Measurements from ENCODE around the gene GRIA4.

GRIA4 gene

GRCh38 chr11:105689631-105690030 lies 79.8 kb downstream of the GRIA4 start:
- Histone ChIP-seq H4K8ac (ENCODE audit: low read length) (no peak overlapping the region), H3K4me2 (ENCODE audit: low read length, poor library complexity, severe bottlenecking) (no peak overlapping the region), H3K4ac (ENCODE audit: low read depth in 1 of 2, low read length in 2 of 2) (no peak overlapping the region), H3K9ac (ENCODE audit: low read length) (no peak overlapping the region), H3K18ac (ENCODE audit: low read depth in 1 of 2, low read length in 2 of 2) (no peak overlapping the region), H3K36me3 (ENCODE audit: control insufficient read depth in 1 of 2, insufficient read depth in 2 of 2, low read depth in 1 of 2, low read length in 2 of 2) (no peaks in the 10 kb centered on the region), H3K4me3 (ENCODE audit: insufficient read depth in 1 of 2, low read depth in 1 of 2, low read length in 2 of 2) (no peak overlapping the region), H3K79me1 (replicated peaks; ENCODE audit: low read length, poor library complexity, severe bottlenecking) (no peaks in the 10 kb centered on the region), H2BK5ac (ENCODE audit: low read depth, low read length, poor library complexity, severe bottlenecking) (no peak overlapping the region), H2BK120ac (ENCODE audit: low read depth, low read length) (no peak overlapping the region), H3K14ac (ENCODE audit: low read length in 2 of 2) (no peak overlapping the region), H2AK5ac (ENCODE audit: low read length, severe bottlenecking) (no peak overlapping the region), H2BK15ac (ENCODE audit: low read depth, poor library complexity, severe bottlenecking) (no peak overlapping the region), H3K27me3 (ENCODE audit: control insufficient read depth in 1 of 2, insufficient read depth in 1 of 2, low read length in 2 of 2) (no peaks in the 10 kb centered on the region), H2BK12ac (ENCODE audit: low read length in 2 of 2) (no peak overlapping the region), H4K91ac (ENCODE audit: low read length) (no peak overlapping the region), H2AFZ (ENCODE audit: low read depth, low read length) (no peak overlapping the region), H3K23ac (ENCODE audit: low read length in 2 of 2) (no peak overlapping the region), H3K27ac (ENCODE audit: low read length, poor library complexity, severe bottlenecking) (no peak overlapping the region), H3K9me3 (ENCODE audit: control insufficient read depth, low read length) (no peaks in the 10 kb centered on the region), H3K4me1 (ENCODE audit: control insufficient read depth, insufficient read depth, low read depth, low read length) (no peaks in the 10 kb centered on the region)
- DNase-seq: no peak
- 83% methylated on average over 2 of the region's 2 CpGs for WGBS

DNA sequence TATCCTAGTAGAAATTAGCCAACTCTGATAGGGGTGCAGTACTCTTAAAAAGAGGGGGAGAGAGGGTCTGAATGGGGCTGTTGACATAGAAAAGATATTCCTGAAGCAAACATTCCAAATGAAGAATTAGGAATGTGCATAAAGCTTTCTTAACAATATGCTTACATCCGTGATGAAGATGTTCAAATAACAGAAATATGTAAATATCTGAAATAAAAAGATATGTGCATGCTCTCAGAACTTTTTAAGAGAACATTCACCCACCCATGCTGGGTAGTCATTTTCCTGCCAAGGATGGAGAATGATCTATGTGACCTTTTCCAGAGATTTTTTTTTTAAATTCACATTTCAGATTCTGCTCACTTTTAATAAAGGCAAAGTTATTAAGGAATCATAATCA lies 80.6 kb downstream of the GRIA4 start:
- Histone ChIP-seq H2BK12ac (ENCODE audit: low read length in 2 of 2) (no peak overlapping the region), H3K79me1 (replicated peaks; ENCODE audit: low read length, poor library complexity, severe bottlenecking) (no peaks in the 10 kb centered on the region), H3K4me1 (ENCODE audit: control insufficient read depth, insufficient read depth, low read depth, low read length) (no peaks in the 10 kb centered on the region), H4K8ac (ENCODE audit: low read length) (no peak overlapping the region), H3K36me3 (ENCODE audit: control insufficient read depth in 1 of 2, insufficient read depth in 2 of 2, low read depth in 1 of 2, low read length in 2 of 2) (no peaks in the 10 kb centered on the region), H4K91ac (ENCODE audit: low read length) (no peak overlapping the region), H3K14ac (ENCODE audit: low read length in 2 of 2) (no peak overlapping the region), H3K27me3 (ENCODE audit: control insufficient read depth in 1 of 2, insufficient read depth in 1 of 2, low read length in 2 of 2) (no peaks in the 10 kb centered on the region), H2AFZ (ENCODE audit: low read depth, low read length) (no peak overlapping the region), H3K18ac (ENCODE audit: low read depth in 1 of 2, low read length in 2 of 2) (no peak overlapping the region), H3K9me3 (ENCODE audit: control insufficient read depth, low read length) (no peaks in the 10 kb centered on the region), H3K4me2 (ENCODE audit: low read length, poor library complexity, severe bottlenecking) (no peak overlapping the region), H3K23ac (ENCODE audit: low read length in 2 of 2) (no peak overlapping the region), H3K4ac (ENCODE audit: low read depth in 1 of 2, low read length in 2 of 2) (no peak overlapping the region), H2BK5ac (ENCODE audit: low read depth, low read length, poor library complexity, severe bottlenecking) (no peak overlapping the region), H3K9ac (ENCODE audit: low read length) (no peak overlapping the region), H2BK15ac (ENCODE audit: low read depth, poor library complexity, severe bottlenecking) (no peak overlapping the region), H2BK120ac (ENCODE audit: low read depth, low read length) (no peak overlapping the region), H2AK5ac (ENCODE audit: low read length, severe bottlenecking) (no peak overlapping the region), H3K27ac (ENCODE audit: low read length, poor library complexity, severe bottlenecking) (no peak overlapping the region), H3K4me3 (ENCODE audit: insufficient read depth in 1 of 2, low read depth in 1 of 2, low read length in 2 of 2) (no peak overlapping the region)
- WGBS: no CpG with 5 or more reads among the region's 1 CpG
- no peak for DNase-seq

GRCh38 chr11:105693075-105693759 lies 83.3 kb downstream of the GRIA4 start:
- Histone ChIP-seq H3K9ac (ENCODE audit: low read length) (no peak overlapping the region), H3K27ac (ENCODE audit: low read length, poor library complexity, severe bottlenecking) (no peak overlapping the region), H3K79me1 (replicated peaks; ENCODE audit: low read length, poor library complexity, severe bottlenecking) (no peaks in the 10 kb centered on the region)

GRCh38 chr11:105696000-105696399 lies 86.1 kb downstream of the GRIA4 start:
- no peaks in the 10 kb centered on the region for H3K36me3 ChIP-seq (ENCODE audit: control insufficient read depth in 1 of 2, insufficient read depth in 2 of 2, low read depth in 1 of 2, low read length in 2 of 2)
- no peaks in the 10 kb centered on the region for H3K79me1 ChIP-seq (replicated peaks; ENCODE audit: low read length, poor library complexity, severe bottlenecking)
- no peak overlapping the region for H3K27ac ChIP-seq (ENCODE audit: low read length, poor library complexity, severe bottlenecking)
- 100% methylated on average over 2 of the region's 2 CpGs for WGBS
- no peak for DNase-seq
- H3K4me2 ChIP-seq (ENCODE audit: low read length, poor library complexity, severe bottlenecking): no peak overlapping the region
- no peak overlapping the region for H3K23ac ChIP-seq (ENCODE audit: low read length in 2 of 2)
- no peak overlapping the region for H2BK15ac ChIP-seq (ENCODE audit: low read depth, poor library complexity, severe bottlenecking)
- H4K8ac ChIP-seq (ENCODE audit: low read length): no peak overlapping the region
- no peak overlapping the region for H3K14ac ChIP-seq (ENCODE audit: low read length in 2 of 2)
- no peak overlapping the region for H4K91ac ChIP-seq (ENCODE audit: low read length)
- no peak overlapping the region for H2AK5ac ChIP-seq (ENCODE audit: low read length, severe bottlenecking)
- H3K9ac ChIP-seq (ENCODE audit: low read length): no peak overlapping the region
- H2BK120ac ChIP-seq (ENCODE audit: low read depth, low read length): no peak overlapping the region
- H2AFZ ChIP-seq (ENCODE audit: low read depth, low read length): no peak overlapping the region
- H3K4ac ChIP-seq (ENCODE audit: low read depth in 1 of 2, low read length in 2 of 2): no peak overlapping the region
- no peaks in the 10 kb centered on the region for H3K4me1 ChIP-seq (ENCODE audit: control insufficient read depth, insufficient read depth, low read depth, low read length)
- H2BK5ac ChIP-seq (ENCODE audit: low read depth, low read length, poor library complexity, severe bottlenecking): no peak overlapping the region
- H3K27me3 ChIP-seq (ENCODE audit: control insufficient read depth in 1 of 2, insufficient read depth in 1 of 2, low read length in 2 of 2): no peaks in the 10 kb centered on the region
- H3K9me3 ChIP-seq (ENCODE audit: control insufficient read depth, low read length): no peaks in the 10 kb centered on the region
- no peak overlapping the region for H3K18ac ChIP-seq (ENCODE audit: low read depth in 1 of 2, low read length in 2 of 2)
- H3K4me3 ChIP-seq (ENCODE audit: insufficient read depth in 1 of 2, low read depth in 1 of 2, low read length in 2 of 2): no peak overlapping the region
- H2BK12ac ChIP-seq (ENCODE audit: low read length in 2 of 2): peak overlapping the region in 1 of 2 experiments; percentile 31

More at GRCh38 chr11:105693075-105693759, 83.3 kb downstream of the GRIA4 start:
- Histone ChIP-seq H2BK5ac (ENCODE audit: low read depth, low read length, poor library complexity, severe bottlenecking) (no peak overlapping the region), H2AK5ac (ENCODE audit: low read length, severe bottlenecking) (no peak overlapping the region), H3K9me3 (ENCODE audit: control insufficient read depth, low read length) (no peaks in the 10 kb centered on the region), H3K36me3 (ENCODE audit: control insufficient read depth in 1 of 2, insufficient read depth in 2 of 2, low read depth in 1 of 2, low read length in 2 of 2) (no peaks in the 10 kb centered on the region), H2BK120ac (ENCODE audit: low read depth, low read length) (no peak overlapping the region), H3K27me3 (ENCODE audit: control insufficient read depth in 1 of 2, insufficient read depth in 1 of 2, low read length in 2 of 2) (no peaks in the 10 kb centered on the region), H3K4me2 (ENCODE audit: low read length, poor library complexity, severe bottlenecking) (no peak overlapping the region), H3K14ac (ENCODE audit: low read length in 2 of 2) (no peak overlapping the region), H2AFZ (ENCODE audit: low read depth, low read length) (no peak overlapping the region), H4K8ac (ENCODE audit: low read length) (no peak overlapping the region), H3K18ac (ENCODE audit: low read depth in 1 of 2, low read length in 2 of 2) (no peak overlapping the region), H2BK12ac (ENCODE audit: low read length in 2 of 2) (no peak overlapping the region), H3K4me1 (ENCODE audit: control insufficient read depth, insufficient read depth, low read depth, low read length) (no peaks in the 10 kb centered on the region), H2BK15ac (ENCODE audit: low read depth, poor library complexity, severe bottlenecking) (no peak overlapping the region), H3K4ac (ENCODE audit: low read depth in 1 of 2, low read length in 2 of 2) (no peak overlapping the region), H3K23ac (ENCODE audit: low read length in 2 of 2) (no peak overlapping the region), H4K91ac (ENCODE audit: low read length) (no peak overlapping the region), H3K4me3 (ENCODE audit: insufficient read depth in 1 of 2, low read depth in 1 of 2, low read length in 2 of 2) (no peak overlapping the region)
- peak; percentile 34 for DNase-seq
- no CpG with 5 or more reads among the region's 2 CpGs for WGBS
